Heart left ventricle (tissue), 16 donors: ENCODE results near the gene TRMT2B. TPM values are rescaled to one million over a fixed set of nuclear protein-coding genes. Genes with fewer than 3 reads are reported as not detected.
"Not testable (repeated sequence)": the region's sequence is repeated elsewhere in the genome, so short reads cannot be mapped to it uniquely, and the experiment has no call there.

Source experiments
- ATAC-seq, 4 donors: fragments of 200-7000 bp; cut with Tn5 transposase; one replicate each; pipeline ENCODE4 v1.9.1; 2020 to 2022; ENCODE audit warnings: moderate library complexity in 4 of 4, mild to moderate bottlenecking in 3 of 4, moderate number of reproducible peaks in 1 of 4
- DNase-seq, 5 donors: peaks; one replicate each; pipeline ENCODE4 v3.0.0-alpha.2; 2020
- H3K27ac ChIP-seq, 12 donors: fragments of 200-600 bp; sonication (generic) in 4 of 12; one replicate each; pipeline versions ENCODE4 v1.5.0 to v1.8.0; 2016 to 2022; ENCODE audit warnings: mild to moderate bottlenecking in 2 of 12
- H3K27me3 ChIP-seq, 9 donors: fragments of 200-600 bp; sonication (generic) in 2 of 9; one replicate each; pipeline versions ENCODE4 v1.5.1 to v1.8.0; 2016 to 2022; ENCODE audit warnings: mild to moderate bottlenecking in 3 of 9
- H3K36me3 ChIP-seq, 9 donors: fragments of 200-600 bp; sonication (generic) in 2 of 9; one replicate each; pipeline versions ENCODE4 v1.5.0 to v1.8.0; 2018 to 2022; ENCODE audit warnings: mild to moderate bottlenecking in 2 of 9
- H3K4me1 ChIP-seq, 12 donors: fragments of 200-600 bp; sonication (generic) in 4 of 12; one replicate each; pipeline versions ENCODE4 v1.5.0 to v1.8.0; 2016 to 2022; ENCODE audit warnings: mild to moderate bottlenecking in 3 of 12
- H3K4me3 ChIP-seq, 12 donors: fragments of 200-600 bp; sonication (generic) in 4 of 12; one replicate each; pipeline versions ENCODE4 v1.5.0 to v1.8.0; 2017 to 2022; ENCODE audit warnings: mild to moderate bottlenecking in 9 of 12, moderate library complexity in 4 of 12
- H3K9me3 ChIP-seq, 12 donors: fragments of 200-600 bp; sonication (generic) in 4 of 12; one replicate each; pipeline versions ENCODE4 v1.5.0 to v1.8.0; 2016 to 2022; ENCODE audit warnings: mild to moderate bottlenecking in 1 of 12
- CTCF ChIP-seq, 12 donors: fragments of 200-600 bp; sonication (generic) in 4 of 12; IDR thresholded peaks; one replicate each; pipeline versions ENCODE4 v1.5.0 to v1.8.0; 2018 to 2022; ENCODE audit warnings: antibody characterized with exemption in 12 of 12, mild to moderate bottlenecking in 5 of 12
- POLR2A ChIP-seq, 2 donors: fragments of 450-650 bp; IDR thresholded peaks; one replicate each; pipeline ENCODE4 v1.6.1; 2017; ENCODE audit warnings: antibody characterized with exemption in 2 of 2, mild to moderate bottlenecking in 2 of 2, moderate library complexity in 2 of 2
- WGBS, 4 donors: extraction: QIAGEN DNeasy Blood & Tissue Kit in 2 of 4; methylation state at CpG; one replicate each; pipeline versions ENCODE4 v1.1.5 to v1.1.7; 2013 to 2018; 5-methylcytosine and 5-hydroxymethylcytosine counted together
- intact Hi-C, 10 donors: fragments of 100-400 bp; cut with DNase I; formaldehyde crosslinking; loops; one replicate each; pipeline versions ENCODE4 v1.11.1 to v1.14.2; 2022
- polyA plus RNA-seq, 2 donors: library from polyadenylated mRNA; stranded (reverse); fragments of 200-250 nt; gene quantifications; one replicate each; pipeline ENCODE4 v1.2.3, GENCODE V29; 2013
- total RNA-seq, 9 donors: library from RNA; depleted of rRNA in 2 of 9; stranded (reverse); fragments of >200 nt in 2 of 9; fragmentation: NEBNext Ultra II Directional in 3 of 9; extraction: Animal tissue kit (Norgen Biotek cat#: 25700) in 3 of 9; gene quantifications; one replicate each; pipeline versions ENCODE4 v1.1.0 to v1.2.4, GENCODE V29; 2016 to 2023
- donor health status: ischemic (EF 13 %, LVEDD 7.1; RV severe dilation, severe dysfunction).
- donor health status: healthy with polysubstance abuse.
- donor health status: DM: no; HTN: yes; CAD: no.
- donor health status: DM: no; HTN: no; CAD: no.
- donor health status: ischemic (EF 25% LVEDD 6.9; RV normal size, moderate dysfunction).
- donor health status: ischemic (EF 25% LVEDD 5.7; RV mildly dilated, moderate dysfunction).
- donor health status: healthy.
- donor health status: DM: yes; HTN: yes; CAD: no.
- donor health status: ischemic (EF 35%, LVEDD 5.7; RV mildly dilated, moderate dysfunction).
- donor health status: nonischemic (EF 11% LVEDD 7.7; RV severe dilation, severe dysfunction).
- donor health status: DM: yes; HTN: yes; CAD: no.
- donor health status: PGD.
- donor health status: ischemic (EF 29% LVEDD 5.4; RV normal size, mild dysfunction).
- donor health status: nonischemic (EF 23%, LVEDD 6.1; RV moderate dilation, normal function).

TRMT2B gene
- total and polyA plus RNA-seq, 11 donors, result 11.9 to 21.6 (median 18.1) TPM

- no peaks in the 10 kb centered on the region for H3K27me3 ChIP-seq
- intact Hi-C loops, result no loop called here
- no peak for ATAC-seq
- no peaks in the 10 kb centered on the region for H3K4me1 ChIP-seq
- H3K4me3 ChIP-seq, result no peak overlapping the region
- WGBS, 4 donors, result 63 to 97% (median 82%) methylated on average over 1 of the region's 1 CpG
- no peak for DNase-seq
- peaks cover 0 to 50% (median 21%) of the 10 kb centered on the region in 9 donors for H3K36me3 ChIP-seq
- H3K27ac ChIP-seq, result no peak overlapping the region
- TF ChIP-seq CTCF (IDR thresholded peaks at IDR 0.05) (no peak), POLR2A (IDR thresholded peaks at IDR 0.05) (no peak)
- no peaks in the 10 kb centered on the region for H3K9me3 ChIP-seq
Observed at GRCh38 chrX:101028562-101028961, 23.3 kb downstream of the TRMT2B start.

GRCh38 chrX:101025126-101025525 is 26.8 kb downstream of the TRMT2B start:
- no peak overlapping the region for H3K4me3 ChIP-seq
- TF ChIP-seq POLR2A (IDR thresholded peaks at IDR 0.05), result no peak
- no peak for TF ChIP-seq CTCF (IDR thresholded peaks at IDR 0.05)
- intact Hi-C loops, result no loop called here
- H3K9me3 ChIP-seq, result no peaks in the 10 kb centered on the region
- no peak for DNase-seq
- H3K27ac ChIP-seq, result no peak overlapping the region
- ATAC-seq, result no peak
- peaks cover 0 to 54% (median 32%) of the 10 kb centered on the region in 9 donors for H3K36me3 ChIP-seq
- H3K27me3 ChIP-seq, result no peaks in the 10 kb centered on the region
- no peaks in the 10 kb centered on the region for H3K4me1 ChIP-seq

GRCh38 chrX:101022020-101022419 is 29.9 kb downstream of the TRMT2B start:
- no peaks in the 10 kb centered on the region for H3K4me1 ChIP-seq

GRCh38 chrX:101012031-101012430 is 39.9 kb downstream of the TRMT2B start:
- H3K9me3 ChIP-seq, intact Hi-C loops, ATAC-seq, H3K4me1 ChIP-seq, DNase-seq, H3K4me3 ChIP-seq, H3K27ac ChIP-seq, H3K27me3 ChIP-seq: not testable (repeated sequence)
- WGBS, 4 donors, result 67 to 97% (median 88%) methylated on average over 1 of the region's 1 CpG
- H3K36me3 ChIP-seq, result peaks cover 0 to 93% (median 39%) of the 10 kb centered on the region in 9 donors

More at GRCh38 chrX:101022020-101022419, 29.9 kb downstream of the TRMT2B start:
- Histone ChIP-seq H3K9me3 (no peaks in the 10 kb centered on the region), H3K27ac (no peak overlapping the region), H3K36me3 (peaks cover 0 to 63% (median 49%) of the 10 kb centered on the region in 9 donors), H3K27me3 (peaks cover 0 to 3% (median 0%) of the 10 kb centered on the region in 9 donors), H3K4me3 (no peak overlapping the region)
- ATAC-seq, result no peak
- TF ChIP-seq CTCF (IDR thresholded peaks at IDR 0.05), result no peak
- TF ChIP-seq POLR2A (IDR thresholded peaks at IDR 0.05), result no peak
- DNase-seq, result no peak
- 93 to 100% (median 97%) methylated on average over 3 of the region's 3 CpGs for WGBS, 4 donors
- intact Hi-C loops, result no loop called here

- intact Hi-C loops, result no loop called here
- DNase-seq, result no peak
- no peak for TF ChIP-seq CTCF (IDR thresholded peaks at IDR 0.05)
- TF ChIP-seq POLR2A (IDR thresholded peaks at IDR 0.05), result no peak
- Histone ChIP-seq H3K36me3 (peaks cover 0 to 78% (median 23%) of the 10 kb centered on the region in 9 donors), H3K9me3 (no peaks in the 10 kb centered on the region), H3K4me1 (no peaks in the 10 kb centered on the region), H3K27ac (no peak overlapping the region), H3K27me3 (no peaks in the 10 kb centered on the region), H3K4me3 (no peak overlapping the region)
- no peak for ATAC-seq
Observed at GRCh38 chrX:101009090-101009489, 42.8 kb downstream of the TRMT2B start.
